HG03175 (cell line): ENCODE data around the gene FBXO38.

ENCODE experiments used
- ATAC-seq: cut with Tn5 transposase; IDR thresholded peaks from one replicate; pipeline ENCODE4 v1.9.1; 2021; ENCODE audit warnings: mild to moderate bottlenecking, moderate library complexity; ENCODE audit not compliant: unreplicated experiment

FBXO38 gene, protein sequence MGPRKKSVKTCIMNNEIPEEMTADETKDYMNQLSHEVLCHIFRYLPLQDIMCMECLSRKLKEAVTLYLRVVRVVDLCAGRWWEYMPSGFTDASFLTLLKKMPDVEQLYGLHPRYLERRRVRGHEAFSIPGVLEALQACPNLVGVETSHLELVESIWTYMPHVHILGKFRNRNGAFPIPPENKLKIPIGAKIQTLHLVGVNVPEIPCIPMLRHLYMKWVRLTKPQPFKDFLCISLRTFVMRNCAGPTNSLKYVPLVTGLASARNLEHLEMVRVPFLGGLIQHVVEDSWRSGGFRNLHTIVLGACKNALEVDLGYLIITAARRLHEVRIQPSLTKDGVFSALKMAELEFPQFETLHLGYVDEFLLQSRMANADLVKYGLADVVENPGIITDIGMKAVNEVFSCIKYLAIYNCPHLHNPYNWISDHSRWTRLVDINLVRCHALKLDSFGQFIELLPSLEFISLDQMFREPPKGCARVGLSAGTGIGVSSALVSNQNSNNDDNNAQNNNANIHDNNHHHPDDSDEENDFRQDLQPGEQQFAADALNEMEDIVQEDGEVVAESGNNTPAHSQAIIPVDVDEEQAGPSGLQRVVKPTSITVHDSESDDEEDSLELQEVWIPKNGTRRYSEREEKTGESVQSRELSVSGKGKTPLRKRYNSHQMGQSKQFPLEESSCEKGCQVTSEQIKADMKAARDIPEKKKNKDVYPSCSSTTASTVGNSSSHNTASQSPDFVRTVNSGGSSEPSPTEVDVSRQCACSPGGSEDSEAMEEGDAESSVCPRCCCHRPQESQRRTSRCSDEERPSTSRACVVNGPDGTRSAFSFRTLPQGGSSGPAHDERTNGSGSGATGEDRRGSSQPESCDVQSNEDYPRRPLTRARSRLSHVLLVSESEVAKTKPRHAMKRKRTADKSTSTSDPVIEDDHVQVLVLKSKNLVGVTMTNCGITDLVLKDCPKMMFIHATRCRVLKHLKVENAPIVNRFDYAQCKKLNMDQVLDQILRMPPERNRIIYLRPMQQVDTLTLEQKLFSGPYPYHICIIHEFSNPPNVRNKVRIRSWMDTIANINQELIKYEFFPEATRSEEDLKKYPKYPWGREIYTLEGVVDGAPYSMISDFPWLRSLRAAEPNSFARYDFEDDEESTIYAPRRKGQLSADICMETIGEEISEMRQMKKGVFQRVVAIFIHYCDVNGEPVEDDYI

DNA sequence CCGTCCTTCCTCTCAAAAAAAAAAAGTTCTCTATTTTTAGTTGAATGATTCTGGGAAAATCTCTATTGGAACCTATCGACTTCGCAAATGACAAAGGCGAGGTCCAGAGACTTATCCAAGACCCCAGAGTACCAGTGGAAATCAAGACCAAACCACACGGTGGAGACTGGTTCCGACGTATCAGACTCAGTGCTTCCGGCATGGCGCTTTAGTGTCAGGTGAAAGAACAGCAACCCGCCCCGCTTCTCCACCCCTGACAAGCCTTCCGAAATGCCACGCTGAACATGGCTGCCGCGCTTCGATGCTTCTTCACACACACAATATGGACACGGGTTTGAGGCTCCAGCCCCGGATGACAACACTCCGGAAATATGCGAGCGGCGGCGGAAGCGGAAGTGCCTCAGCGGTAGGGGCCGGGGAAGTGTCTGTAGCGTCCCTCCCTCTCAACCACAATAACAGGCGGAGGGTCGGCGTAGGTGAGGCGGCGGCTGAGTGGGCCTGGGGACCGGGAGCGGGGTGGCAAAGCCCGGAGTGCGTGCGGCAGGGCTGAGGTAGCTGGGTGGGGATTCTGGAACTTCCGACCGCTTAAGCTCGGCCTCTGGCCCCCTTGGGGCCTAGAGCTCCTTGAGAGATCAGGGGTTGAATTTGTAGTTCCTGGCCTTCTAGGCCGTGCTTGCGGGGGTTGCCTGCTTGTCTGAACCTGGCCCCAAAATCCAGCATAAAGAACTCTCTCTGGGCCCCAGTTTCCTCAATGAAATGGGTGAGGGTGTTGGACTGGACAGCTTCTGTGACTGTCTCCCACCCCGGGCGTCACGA, at the start of gene FBXO38:
FBXO38 (plus strand) TSS at position 395 of the 816 bp plus-strand sequence. CDS start 10,819 bp downstream, outside the sequence.
- ATAC-seq = peak; percentile 98

DNA sequence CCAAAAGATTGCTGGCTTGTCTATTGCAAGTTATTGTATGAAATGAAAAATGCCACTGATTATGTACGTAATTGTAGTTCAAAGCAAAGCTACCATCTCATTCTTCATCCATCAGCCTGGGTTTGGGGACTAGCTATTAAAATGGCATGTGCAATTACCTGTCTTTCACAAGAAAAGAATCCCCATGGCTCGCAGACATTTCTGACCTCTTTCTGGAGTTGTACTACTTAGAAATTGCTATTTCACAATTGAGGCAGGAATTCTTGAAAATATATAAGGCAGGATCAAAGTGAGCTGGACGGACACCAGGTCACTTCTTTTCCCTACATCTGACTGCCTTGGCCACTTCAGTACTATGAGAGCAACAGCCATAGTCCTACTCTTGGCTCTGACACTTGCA, 48.5 kb upstream of the FBXO38 start, which contains the start of gene SPINK9:
SPINK9 (plus strand) TSS at position 301 of the 400 bp plus-strand sequence; CDS start at position 356, 55 bp downstream.
- no peak for ATAC-seq

DNA sequence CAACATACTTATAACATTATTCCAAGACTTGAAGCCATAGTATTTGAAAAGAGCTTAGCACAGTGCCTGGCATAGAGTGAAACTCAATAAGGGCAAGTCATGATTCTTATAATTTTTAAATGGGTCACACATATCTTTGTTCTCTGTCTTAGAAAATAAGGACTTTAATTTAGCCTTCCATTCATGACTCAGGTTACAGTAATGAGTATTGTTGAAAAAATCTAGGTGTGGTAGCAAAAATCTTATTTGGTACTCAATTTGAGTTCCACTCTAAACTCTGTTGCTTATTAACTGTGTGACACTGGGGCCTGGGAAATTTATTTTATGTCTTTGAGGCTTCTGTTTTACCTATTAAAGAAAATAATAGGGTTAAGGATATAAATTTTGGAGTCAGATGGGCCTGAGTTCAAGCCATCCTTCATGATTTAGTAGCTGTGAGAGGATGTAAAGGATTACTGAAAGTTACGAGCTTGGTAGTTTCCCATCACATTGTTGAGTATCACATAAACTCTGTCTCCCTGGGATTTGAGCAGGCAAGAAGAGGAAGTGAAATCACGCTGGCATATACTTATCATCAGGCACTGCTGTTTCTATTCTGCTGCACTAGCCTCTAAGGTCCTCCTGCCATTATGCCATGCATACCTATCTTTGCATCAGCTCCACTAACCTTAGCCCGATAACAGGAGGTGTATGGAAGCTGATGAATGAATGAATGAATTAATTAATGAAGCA, 46.9 kb upstream of the FBXO38 start:
- peak; percentile 73 for ATAC-seq

DNA sequence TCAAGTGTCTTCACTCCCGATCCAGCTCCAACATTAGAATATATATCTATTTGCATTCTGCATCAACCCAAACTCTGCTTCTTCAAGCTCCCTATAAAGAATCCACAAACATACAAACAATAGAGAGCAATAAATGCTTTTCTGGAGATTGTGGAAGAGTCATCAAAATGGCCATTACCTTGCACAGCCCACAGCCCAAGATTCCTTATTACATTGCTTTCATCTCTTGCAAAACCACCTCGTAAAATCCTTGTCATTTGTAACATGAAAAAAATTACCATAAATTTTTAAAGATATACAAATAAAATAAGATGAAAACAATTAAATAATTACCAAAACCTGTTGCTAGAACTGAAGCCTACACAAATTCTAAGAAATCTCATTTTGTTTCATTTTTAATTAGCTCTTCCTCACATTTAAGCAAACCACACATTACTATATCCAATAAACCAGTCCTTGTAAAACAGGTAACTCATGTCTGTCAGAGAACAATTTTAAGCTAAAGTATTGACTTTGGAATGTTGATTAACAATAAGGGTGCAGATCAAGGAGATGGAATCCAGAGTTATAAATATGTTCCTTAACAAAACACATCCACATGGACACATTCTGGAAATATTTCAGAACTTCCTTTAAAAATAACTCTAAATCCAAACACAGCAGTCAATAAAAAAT, 41.2 kb upstream of the FBXO38 start:
- no peak for ATAC-seq

DNA sequence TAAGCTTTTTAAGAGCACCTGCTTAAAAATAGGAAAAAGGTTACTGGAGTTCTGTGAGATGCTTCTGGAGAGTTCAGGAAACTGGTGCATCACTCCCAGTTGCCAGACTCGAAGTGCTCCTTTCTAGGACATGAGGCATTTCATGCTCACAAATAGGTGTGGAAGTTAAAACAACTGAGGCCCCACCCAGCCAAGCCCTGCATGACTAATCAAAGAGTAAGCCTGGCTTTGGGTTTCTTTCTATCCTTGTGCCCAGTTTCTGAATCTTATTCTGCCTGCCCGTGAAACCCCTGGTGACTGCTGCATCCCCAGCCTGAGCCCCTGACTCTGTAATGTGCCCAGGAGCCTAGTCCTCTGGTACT, 40.7 kb upstream of the FBXO38 start:
- ATAC-seq = no peak

DNA sequence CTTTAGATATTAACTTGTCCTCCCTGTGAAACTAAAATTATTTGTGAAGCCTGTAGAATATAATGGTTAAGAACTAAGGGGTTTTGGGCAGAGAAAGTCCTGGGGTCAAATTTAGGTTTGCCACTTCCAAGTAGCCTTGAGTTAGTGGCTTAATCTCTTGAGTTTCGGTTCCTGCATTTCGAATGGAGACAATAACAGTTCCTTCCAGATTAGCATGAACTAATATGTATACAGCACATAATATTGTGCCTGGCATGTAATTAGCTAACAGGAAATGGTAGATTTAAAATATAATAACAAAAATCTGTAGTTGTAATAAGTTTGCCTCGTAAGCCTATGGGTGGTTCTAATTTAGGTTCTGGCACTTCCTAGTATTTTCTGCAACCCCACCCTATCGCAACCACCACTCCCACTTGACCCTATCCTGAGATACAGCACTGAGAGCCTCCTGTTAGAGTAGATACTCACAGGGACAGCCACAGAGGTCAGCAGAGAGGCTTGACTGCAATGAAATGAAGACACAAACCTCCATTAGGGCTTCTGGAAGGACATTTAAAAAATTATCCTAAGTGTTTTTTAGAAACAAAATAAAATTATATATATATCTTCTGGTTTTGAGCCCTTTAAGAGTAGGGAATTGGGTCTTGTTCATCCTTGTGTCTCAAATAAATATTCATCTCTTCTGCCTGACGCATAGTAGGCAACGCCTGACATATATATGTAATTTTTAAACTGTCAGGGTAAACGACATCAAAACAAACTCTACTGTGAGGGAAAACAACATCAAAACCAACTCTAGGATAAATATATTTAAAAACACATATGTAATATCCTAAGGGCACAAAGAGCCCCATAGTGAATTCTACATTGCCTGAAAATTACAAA, 39.9 kb upstream of the FBXO38 start:
- no peak for ATAC-seq

GRCh38 chr5:148347706-148348105, 36.1 kb upstream of the FBXO38 start:
- no peak for ATAC-seq

DNA sequence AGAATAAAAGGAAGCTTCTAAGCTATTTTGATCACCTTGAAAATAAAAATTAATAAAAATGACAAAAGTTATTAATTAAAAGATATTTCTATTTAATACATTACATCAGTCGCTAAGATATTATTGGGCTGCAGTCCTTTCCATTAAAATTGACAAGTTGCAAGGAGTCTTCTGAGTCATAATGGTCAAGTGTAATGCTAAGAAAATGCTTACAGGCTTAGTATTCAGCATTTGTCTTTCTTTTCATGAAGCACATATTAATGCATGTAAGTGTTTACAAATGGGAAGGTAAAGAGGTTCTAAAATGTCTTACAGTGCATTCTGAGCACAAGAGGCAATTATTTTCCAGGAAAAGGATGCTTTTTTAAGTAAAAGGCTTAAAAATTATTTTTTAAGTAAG, 31.1 kb upstream of the FBXO38 start:
- ATAC-seq = no peak

GRCh38 chr5:148353634-148354033, 30.1 kb upstream of the FBXO38 start:
- ATAC-seq = no peak

DNA sequence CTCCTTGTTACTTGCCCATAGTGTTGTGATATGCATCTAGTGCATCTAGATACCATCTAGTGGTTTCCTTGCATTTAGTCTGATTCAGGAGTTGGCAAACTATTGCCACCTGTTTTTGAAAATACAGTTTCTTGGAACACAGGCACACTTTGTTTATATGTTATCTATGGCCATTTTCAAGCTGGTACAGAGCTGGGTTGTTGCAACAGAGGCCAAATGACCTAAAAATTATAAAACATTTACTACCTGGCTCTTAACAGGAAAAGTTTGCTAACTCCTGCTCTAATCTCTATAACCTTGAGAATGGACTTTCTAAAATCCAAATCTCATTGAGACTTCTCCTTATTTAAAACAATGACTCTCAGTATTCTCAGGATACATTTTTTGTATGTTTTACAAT, 19.4 kb upstream of the FBXO38 start:
- ATAC-seq = no peak

GRCh38 chr5:148368299-148368698, 15.5 kb upstream of the FBXO38 start:
- no peak for ATAC-seq

GRCh38 chr5:148372166-148372725, 11.5 kb upstream of the FBXO38 start:
- no peak for ATAC-seq

DNA sequence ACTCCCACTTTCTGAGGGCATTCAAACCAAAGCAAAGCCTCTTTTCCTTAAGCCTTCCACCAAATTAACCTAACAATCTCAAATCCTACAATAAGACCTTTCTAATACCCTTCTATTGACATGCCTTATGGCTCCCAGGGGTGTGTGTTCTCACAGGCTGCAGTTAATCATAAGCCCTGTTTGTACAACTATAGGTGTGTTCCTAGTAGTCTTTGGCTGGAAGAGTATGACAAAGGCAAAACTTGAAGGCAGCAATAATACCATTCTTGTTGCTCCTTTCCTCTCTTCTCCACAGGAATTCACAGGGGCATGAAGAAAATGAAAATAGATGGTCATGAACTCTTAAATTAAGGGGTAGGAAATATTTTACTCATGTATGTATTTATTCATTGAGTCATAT, 10.9 kb upstream of the FBXO38 start:
- no peak for ATAC-seq

GRCh38 chr5:148374690-148375360, 8.9 kb upstream of the FBXO38 start:
- ATAC-seq = peak; percentile 81

- no peak for ATAC-seq
Observed at GRCh38 chr5:148376198-148376597, 7.6 kb upstream of the FBXO38 start.

DNA sequence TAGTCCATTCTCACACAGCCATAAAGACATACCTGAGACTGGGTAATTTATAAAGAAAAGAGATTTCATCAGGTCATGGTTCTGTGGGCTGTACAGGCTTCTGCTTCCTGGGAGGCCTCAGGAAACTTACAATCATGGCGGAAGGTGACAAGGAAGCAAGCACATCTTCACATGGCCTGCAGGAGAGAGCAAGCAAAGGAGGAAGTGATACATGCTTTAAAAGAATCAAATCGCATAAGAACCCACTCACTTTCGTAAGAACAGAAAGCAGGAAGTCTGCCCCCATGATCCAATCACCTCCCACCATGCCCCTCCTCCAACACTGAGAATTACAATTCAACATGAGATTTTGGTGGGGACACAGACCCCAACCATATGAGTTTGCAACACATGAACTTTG, 5.1 kb upstream of the FBXO38 start:
- ATAC-seq = no peak

GRCh38 chr5:148379340-148379739, 4.4 kb upstream of the FBXO38 start:
- ATAC-seq = no peak
